ENCODE measurements around the gene TP53. TPM values are rescaled to one million over a fixed set of nuclear protein-coding genes. Genes with fewer than 3 reads are reported as not detected.

Gene TP53
- total and polyA plus RNA-seq, 8 donors = 50.9 to 90.4 (median 80.6) TPM

GRCh38 chr17:7634384-7634783 lies 52.9 kb downstream of the TP53 start:
- H3K4me3 ChIP-seq = no peak overlapping the region
- ATAC-seq = peak; percentile 46
- peak in 1 of 2 donors; percentile 22 for TF ChIP-seq CTCF (IDR thresholded peaks at IDR 0.05)
- H3K9me3 ChIP-seq = no peaks in the 10 kb centered on the region
- no peaks in the 10 kb centered on the region for H3K36me3 ChIP-seq
- intact Hi-C loops (cut with DNase I) = loop anchor here in 1 of 2 donors (10.0 kb wide), 1 partner anchor 50 kb away; the partner anchor contains the start of genes TP53 and WRAP53
- no peaks in the 10 kb centered on the region for H3K4me1 ChIP-seq
- no peak overlapping the region for H3K27ac ChIP-seq
- DNase-seq = peak in 2 of 4 donors; percentile 60 to 82
- H3K27me3 ChIP-seq = no peaks in the 10 kb centered on the region

GRCh38 chr17:7633093-7633492 lies 54.2 kb downstream of the TP53 start:
- no peaks in the 10 kb centered on the region for H3K27me3 ChIP-seq
- no peaks in the 10 kb centered on the region for H3K9me3 ChIP-seq
- peaks cover 0 to 3% of the 10 kb centered on the region in 2 donors for H3K4me1 ChIP-seq
- no peak overlapping the region for H3K27ac ChIP-seq
- no peak for ATAC-seq
- no peak for DNase-seq
- TF ChIP-seq CTCF (IDR thresholded peaks at IDR 0.05) = no peak
- intact Hi-C loops (cut with DNase I) = loop anchor here in 1 of 2 donors (10.0 kb wide), 1 partner anchor 52 kb away; the partner anchor contains the start of genes TP53 and WRAP53
- no peaks in the 10 kb centered on the region for H3K36me3 ChIP-seq
- no peak overlapping the region for H3K4me3 ChIP-seq

- ATAC-seq (peak; percentile 57), DNase-seq (no peak)
- Histone ChIP-seq H3K36me3 (no peaks in the 10 kb centered on the region), H3K27ac (no peak overlapping the region), H3K27me3 (no peaks in the 10 kb centered on the region), H3K4me3 (no peak overlapping the region), H3K9me3 (no peaks in the 10 kb centered on the region), H3K4me1 (peaks cover 0 to 6% of the 10 kb centered on the region in 2 donors)
- peak; percentile 20 to 42 for TF ChIP-seq CTCF (IDR thresholded peaks at IDR 0.05)
- intact Hi-C loops (cut with DNase I) = loop anchor here in 1 of 2 donors (10.0 kb wide), 1 partner anchor 52 kb away; the partner anchor contains the start of genes TP53 and WRAP53
Measured at GRCh38 chr17:7632492-7632894, 54.8 kb downstream of the TP53 start.

DNA sequence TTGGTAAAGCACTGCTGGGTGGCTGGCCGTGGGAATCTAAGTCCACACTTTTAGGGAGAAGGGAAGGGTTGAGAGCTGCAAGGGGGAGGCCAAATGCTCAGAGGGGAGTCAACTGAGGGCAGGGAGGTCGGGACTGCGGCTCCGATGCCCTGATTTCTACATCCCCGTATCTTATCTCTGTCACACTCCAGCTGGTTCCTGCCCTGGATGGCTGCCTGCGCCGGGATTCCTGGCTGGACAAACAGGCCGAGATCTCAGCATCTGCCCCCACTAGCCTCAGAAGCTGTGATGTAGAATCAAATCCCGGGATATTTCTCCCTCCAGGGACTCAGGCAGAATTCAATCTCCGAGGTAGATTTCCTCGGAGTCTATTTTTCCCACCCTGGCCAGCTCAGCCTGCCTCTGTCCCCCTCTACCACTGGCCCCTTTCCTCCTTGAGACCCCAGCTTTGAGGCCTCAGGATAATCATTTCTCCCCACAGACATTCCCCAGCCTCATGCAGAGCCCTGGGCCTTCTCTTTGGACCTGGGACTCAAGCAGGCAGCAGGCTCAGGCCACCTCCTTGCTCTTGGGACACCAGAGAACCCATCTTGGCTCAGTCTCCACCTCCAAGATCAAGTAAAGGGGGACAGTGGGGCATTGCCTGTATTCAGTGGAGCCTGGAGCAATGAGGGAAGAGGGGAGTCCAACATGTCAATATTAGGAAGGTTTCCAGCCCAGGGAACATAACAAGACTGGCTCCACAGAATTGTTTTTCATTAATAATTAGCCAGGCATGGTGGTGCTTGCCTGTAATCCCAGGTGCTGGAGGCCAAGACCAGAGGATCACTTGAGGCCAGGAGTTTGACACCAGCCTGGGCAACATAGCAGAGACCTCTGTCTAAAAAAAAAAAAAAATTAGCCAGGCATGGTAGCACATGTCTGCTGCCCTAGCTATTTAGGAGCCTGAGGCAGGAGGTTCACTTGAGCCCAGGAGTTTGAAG lies 55.6 kb downstream of the TP53 start:
- H3K4me3 ChIP-seq = no peak overlapping the region
- no peak overlapping the region for H3K27ac ChIP-seq
- no peak for TF ChIP-seq CTCF (IDR thresholded peaks at IDR 0.05)
- intact Hi-C loops (cut with DNase I) = loop anchor here in 1 of 2 donors (10.0 kb wide), 1 partner anchor 53 kb away; the partner anchor contains the start of genes TP53 and WRAP53
- no peak for ATAC-seq
- no peaks in the 10 kb centered on the region for H3K27me3 ChIP-seq
- no peaks in the 10 kb centered on the region for H3K9me3 ChIP-seq
- H3K4me1 ChIP-seq = peaks cover 5 to 10% of the 10 kb centered on the region in 2 donors
- DNase-seq = no peak
- no peaks in the 10 kb centered on the region for H3K36me3 ChIP-seq

All from left lung (tissue), 10 donors.